Keratinocyte (primary cell): ENCODE measurements around the gene MRGPRD. TPM values are rescaled to one million over a fixed set of nuclear protein-coding genes. Genes with fewer than 3 reads are reported as not detected.

Source experiments
- DNase-seq: peaks from one replicate; pipeline ENCODE4 v3.0.0-alpha.2; 2011; ENCODE audit warnings: low read depth, missing footprints, low spot score
- FAIRE-seq: peaks from 2 replicates; lab custom pipeline; 2011; peaks lifted over from hg19 to GRCh38; lab: Jason Lieb, UNC
- H2AFZ ChIP-seq: 2 replicates; pipeline ENCODE4 v1.6.0; 2012; ENCODE audit warnings: low read length, control low read depth, inconsistent platforms; ENCODE audit not compliant: control insufficient read depth
- H3K27ac ChIP-seq: 2 replicates; pipeline ENCODE4 v1.5.1; 2011; ENCODE audit warnings: low read length; ENCODE audit not compliant: control insufficient read depth, insufficient read depth
- H3K27me3 ChIP-seq: 3 replicates; pipeline ENCODE4 v1.6.0; 2011; ENCODE audit warnings: low read length; ENCODE audit not compliant: control insufficient read depth, insufficient read depth; ENCODE audit errors: extremely low read depth
- H3K36me3 ChIP-seq, 2 experiments: 2 replicates in 1 of 2; 3 replicates in 1 of 2; pipeline ENCODE4 v1.5.1; 2011; ENCODE audit warnings: low read length in 2 of 2, mild to moderate bottlenecking in 1 of 2; ENCODE audit not compliant: control insufficient read depth in 2 of 2, insufficient read depth in 2 of 2; ENCODE audit errors: extremely low read depth in 1 of 2
- H3K4me1 ChIP-seq: 3 replicates; pipeline ENCODE4 v1.5.1; 2011; ENCODE audit warnings: low read length; ENCODE audit not compliant: control insufficient read depth, insufficient read depth; ENCODE audit errors: extremely low read depth
- H3K4me2 ChIP-seq: 3 replicates; pipeline ENCODE4 v1.6.0; 2011; ENCODE audit warnings: low read depth, low read length; ENCODE audit not compliant: control insufficient read depth, insufficient read depth; ENCODE audit errors: extremely low read depth
- H3K4me3 ChIP-seq, 3 experiments: fragments of 200-600 bp in 1 of 3; sonication (generic) in 1 of 3; 2 replicates in 2 of 3; 3 replicates in 1 of 3; pipeline ENCODE4 v1.5.1; 2011 to 2016; ENCODE audit warnings: low read length in 3 of 3, mild to moderate bottlenecking in 3 of 3, control low read depth in 2 of 3, inconsistent platforms in 1 of 3, low read depth in 1 of 3, mixed read lengths in 1 of 3, mixed run types in 1 of 3, moderate library complexity in 1 of 3; ENCODE audit not compliant: control insufficient read depth in 2 of 3, insufficient read depth in 2 of 3; ENCODE audit errors: extremely low read depth in 1 of 3
- H3K79me2 ChIP-seq: 2 replicates; pipeline ENCODE4 v1.6.0; 2012; ENCODE audit warnings: low read length; ENCODE audit not compliant: control insufficient read depth, insufficient read depth
- H3K9ac ChIP-seq: 3 replicates; pipeline ENCODE4 v1.6.0; 2011; ENCODE audit warnings: low read length; ENCODE audit not compliant: control insufficient read depth, insufficient read depth; ENCODE audit errors: extremely low read depth
- H3K9me1 ChIP-seq: 3 replicates; pipeline ENCODE4 v1.6.0; 2011; ENCODE audit warnings: low read length; ENCODE audit not compliant: control insufficient read depth, insufficient read depth; ENCODE audit errors: extremely low read depth
- H3K9me3 ChIP-seq: 2 replicates; pipeline ENCODE4 v1.5.1; 2012; ENCODE audit warnings: low read depth, low read length; ENCODE audit not compliant: control insufficient read depth
- H4K20me1 ChIP-seq: 3 replicates; pipeline ENCODE4 v1.6.0; 2011; ENCODE audit warnings: low read length; ENCODE audit not compliant: control insufficient read depth, insufficient read depth; ENCODE audit errors: extremely low read depth
- EZH2 ChIP-seq: IDR thresholded peaks from one replicate; pipeline ENCODE4 v1.6.1; 2012; ENCODE audit warnings: inconsistent platforms, mild to moderate bottlenecking, low read length, moderate library complexity
- dilution Hi-C: fragments of 300-500 bp; cut with MboI; formaldehyde crosslinking; loops from one replicate; pipeline ENCODE4 v1.7.0; 2020; ENCODE audit warnings: low sequenced_read_pairs; ENCODE audit not compliant: extremely low pct_ligation_motif_present
- polyA plus RNA-seq, 5 experiments: library from polyadenylated mRNA; depleted of rRNA in 3 of 5; stranded (reverse) in 3 of 5; stranded (forward) in 1 of 5; unstranded in 1 of 5; fragments of >200 nt; gene quantifications; 1 replicate in 1 of 5; 2 replicates in 3 of 5; 3 replicates in 1 of 5; pipeline versions ENCODE4 v1.2.1 to v1.2.3, GENCODE V29; 2011 to 2012; ENCODE audit warnings: missing spikeins in 2 of 5, low read depth in 1 of 5, low replicate concordance in 1 of 5
- TF ChIP-seq, protein P1 (sequence below), 3 experiments: IDR thresholded peaks in 1 of 3; conservative IDR thresholded peaks in 1 of 3; optimal IDR thresholded peaks in 1 of 3; 2 replicates in 2 of 3; 3 replicates in 1 of 3; pipeline versions ENCODE3 to v1.5.1; 2011; ENCODE audit warnings: low read length in 3 of 3, mild to moderate bottlenecking in 3 of 3, moderate library complexity in 2 of 3, control low read depth in 1 of 3, inconsistent platforms in 1 of 3; ENCODE audit not compliant: insufficient read depth in 2 of 3; ENCODE audit errors: extremely low read depth in 1 of 3

Gene MRGPRD
- polyA plus RNA-seq, 1 donor (not counting 4 experiments of a cell fraction or from before 2014, with no cell fraction given) = not detected

DNA sequence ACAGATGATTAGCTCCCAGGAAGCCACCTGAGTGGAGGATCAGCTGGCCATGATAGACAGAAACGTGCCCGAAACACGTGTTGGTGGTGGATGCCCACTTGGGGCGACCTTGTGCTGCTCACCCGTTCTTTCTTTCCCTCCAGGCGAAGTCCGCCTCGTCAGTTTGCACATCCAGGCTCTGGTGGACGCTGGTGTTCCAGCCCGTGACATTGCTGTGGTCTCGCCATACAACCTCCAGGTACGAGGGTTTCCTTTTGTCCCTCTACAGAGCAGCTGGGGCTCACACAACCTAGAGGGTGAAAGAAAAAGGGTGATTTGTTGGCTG lies 46.5 kb downstream of the MRGPRD start:
- Histone ChIP-seq H4K20me1 (no peaks in the 10 kb centered on the region), H2AFZ (no peak overlapping the region), H3K4me3 (no peak overlapping the region), H3K79me2 (no peaks in the 10 kb centered on the region), H3K9ac (no peak overlapping the region), H3K4me2 (no peak overlapping the region), H3K27me3 (no peaks in the 10 kb centered on the region), H3K9me1 (no peaks in the 10 kb centered on the region), H3K27ac (no peak overlapping the region), H3K4me1 (no peaks in the 10 kb centered on the region), H3K9me3 (no peaks in the 10 kb centered on the region), H3K36me3 (peaks cover 23 to 35% of the 10 kb centered on the region in 2 experiments)
- dilution Hi-C loops = no loop called here
- FAIRE-seq (no peak), DNase-seq (no peak)
- no peak for TF ChIP-seq EZH2
- TF ChIP-seq, protein P1, sequence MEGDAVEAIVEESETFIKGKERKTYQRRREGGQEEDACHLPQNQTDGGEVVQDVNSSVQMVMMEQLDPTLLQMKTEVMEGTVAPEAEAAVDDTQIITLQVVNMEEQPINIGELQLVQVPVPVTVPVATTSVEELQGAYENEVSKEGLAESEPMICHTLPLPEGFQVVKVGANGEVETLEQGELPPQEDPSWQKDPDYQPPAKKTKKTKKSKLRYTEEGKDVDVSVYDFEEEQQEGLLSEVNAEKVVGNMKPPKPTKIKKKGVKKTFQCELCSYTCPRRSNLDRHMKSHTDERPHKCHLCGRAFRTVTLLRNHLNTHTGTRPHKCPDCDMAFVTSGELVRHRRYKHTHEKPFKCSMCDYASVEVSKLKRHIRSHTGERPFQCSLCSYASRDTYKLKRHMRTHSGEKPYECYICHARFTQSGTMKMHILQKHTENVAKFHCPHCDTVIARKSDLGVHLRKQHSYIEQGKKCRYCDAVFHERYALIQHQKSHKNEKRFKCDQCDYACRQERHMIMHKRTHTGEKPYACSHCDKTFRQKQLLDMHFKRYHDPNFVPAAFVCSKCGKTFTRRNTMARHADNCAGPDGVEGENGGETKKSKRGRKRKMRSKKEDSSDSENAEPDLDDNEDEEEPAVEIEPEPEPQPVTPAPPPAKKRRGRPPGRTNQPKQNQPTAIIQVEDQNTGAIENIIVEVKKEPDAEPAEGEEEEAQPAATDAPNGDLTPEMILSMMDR (optimal IDR thresholded peaks at IDR 0.05 in 1 of 3, IDR thresholded peaks at IDR 0.05 in 1 of 3, conservative IDR thresholded peaks at IDR 0.05 in 1 of 3; ENCODE audit: extremely low read depth in 1 of 3, insufficient read depth in 2 of 3, low read length in 3 of 3) = no peak

DNA sequence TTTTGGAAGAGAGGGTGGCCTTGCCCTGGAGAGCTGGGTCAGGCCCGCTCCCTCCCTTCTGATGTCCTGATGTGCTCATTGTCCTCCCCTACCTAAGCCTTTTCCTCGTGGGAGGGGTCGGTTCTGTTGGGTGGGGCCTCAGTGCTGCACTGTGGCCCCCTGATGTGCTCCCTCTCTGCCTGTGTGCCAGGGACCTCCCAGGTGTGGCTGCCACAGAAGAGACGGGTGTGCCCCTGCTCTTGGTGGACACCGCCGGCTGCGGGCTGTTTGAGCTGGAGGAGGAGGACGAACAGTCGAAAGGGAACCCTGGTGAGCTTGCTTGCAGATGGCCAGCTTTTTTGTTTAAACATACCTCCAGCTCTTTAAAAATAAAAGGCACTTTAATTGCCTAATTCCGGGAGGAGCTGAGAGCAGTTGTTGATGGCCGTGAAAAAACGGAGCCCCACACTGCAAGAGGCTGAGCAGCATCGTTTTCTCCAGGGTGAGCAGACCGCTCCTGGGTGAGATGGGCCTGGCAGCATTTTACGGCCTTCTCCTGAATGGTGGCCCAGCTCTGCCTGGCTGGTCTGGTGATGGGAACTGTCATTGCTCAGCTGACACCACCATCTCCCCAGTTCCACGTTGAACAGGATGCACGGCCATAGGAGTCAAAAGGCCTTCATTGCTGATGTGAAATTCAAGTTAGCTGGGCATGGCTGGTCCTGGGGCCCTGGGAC lies 47.0 kb downstream of the MRGPRD start:
- no peaks in the 10 kb centered on the region for H3K79me2 ChIP-seq
- DNase-seq = no peak
- no peak overlapping the region for H3K9ac ChIP-seq
- no peak overlapping the region for H3K4me2 ChIP-seq
- H3K4me3 ChIP-seq = no peak overlapping the region
- H3K4me1 ChIP-seq = no peaks in the 10 kb centered on the region
- FAIRE-seq = no peak
- TF ChIP-seq EZH2 = no peak
- TF ChIP-seq, protein P1 (optimal IDR thresholded peaks at IDR 0.05 in 1 of 3, IDR thresholded peaks at IDR 0.05 in 1 of 3, conservative IDR thresholded peaks at IDR 0.05 in 1 of 3; ENCODE audit: extremely low read depth in 1 of 3, insufficient read depth in 2 of 3, low read length in 3 of 3) = no peak
- H3K9me1 ChIP-seq = no peaks in the 10 kb centered on the region
- peaks cover 21 to 36% of the 10 kb centered on the region in 2 experiments for H3K36me3 ChIP-seq
- H3K9me3 ChIP-seq = no peaks in the 10 kb centered on the region
- no peak overlapping the region for H3K27ac ChIP-seq
- H2AFZ ChIP-seq = no peak overlapping the region
- H3K27me3 ChIP-seq = no peaks in the 10 kb centered on the region
- H4K20me1 ChIP-seq = no peaks in the 10 kb centered on the region
- dilution Hi-C loops = no loop called here
